Activated T-cell treated with anti-CD3 and anti-CD28 coated beads, Interleukin-2, amount 50 U/mL, for 1 hour (primary cell): ENCODE data around the gene LARP4B.

ENCODE experiments used
- DNase-seq: peaks from one replicate; pipeline ENCODE4 v3.0.0-alpha.2; 2020

Gene LARP4B

GRCh38 chr10:923844-924523 lies 7.5 kb downstream of the LARP4B start:
- no peak for DNase-seq

GRCh38 chr10:921471-922414 lies 9.8 kb downstream of the LARP4B start:
- DNase-seq = no peak

GRCh38 chr10:920450-920849 lies 11.1 kb downstream of the LARP4B start:
- no peak for DNase-seq

- DNase-seq = no peak
Measured at GRCh38 chr10:919481-919880, 12.0 kb downstream of the LARP4B start.

- DNase-seq = no peak
Measured at GRCh38 chr10:917999-918398, 13.5 kb downstream of the LARP4B start.

GRCh38 chr10:917416-917720 lies 14.1 kb downstream of the LARP4B start:
- no peak for DNase-seq

- no peak for DNase-seq
Measured at GRCh38 chr10:916716-917415, 14.6 kb downstream of the LARP4B start.

- no peak for DNase-seq
Measured at GRCh38 chr10:909831-910230, 21.7 kb downstream of the LARP4B start.

- DNase-seq = no peak
Measured at GRCh38 chr10:905972-906371, 25.5 kb downstream of the LARP4B start.

GRCh38 chr10:905503-905902 lies 26.0 kb downstream of the LARP4B start:
- DNase-seq = no peak

GRCh38 chr10:904403-904802 lies 27.1 kb downstream of the LARP4B start:
- DNase-seq = no peak

- no peak for DNase-seq
Measured at GRCh38 chr10:898141-898540, 33.4 kb downstream of the LARP4B start.

- DNase-seq = no peak
Measured at GRCh38 chr10:896982-897381, 34.5 kb downstream of the LARP4B start.

- no peak for DNase-seq
Measured at GRCh38 chr10:895324-895723, 36.2 kb downstream of the LARP4B start.

GRCh38 chr10:878895-879294 lies 52.6 kb downstream of the LARP4B start:
- DNase-seq = no peak

- DNase-seq = no peak
Measured at GRCh38 chr10:878333-878759, 53.2 kb downstream of the LARP4B start.

GRCh38 chr10:876438-876837 lies 55.1 kb downstream of the LARP4B start:
- DNase-seq = no peak

- no peak for DNase-seq
Measured at GRCh38 chr10:873020-873419, 58.5 kb downstream of the LARP4B start.

GRCh38 chr10:871951-872403 lies 59.5 kb downstream of the LARP4B start:
- DNase-seq = no peak

GRCh38 chr10:870564-871166 lies 60.8 kb downstream of the LARP4B start:
- DNase-seq = no peak

- DNase-seq = no peak
Measured at GRCh38 chr10:869171-869570, 62.3 kb downstream of the LARP4B start.

GRCh38 chr10:867807-868206 lies 63.7 kb downstream of the LARP4B start:
- DNase-seq = no peak

GRCh38 chr10:866577-866941 lies 64.9 kb downstream of the LARP4B start:
- no peak for DNase-seq
